Vagina (tissue), 2 donors: Measurements from ENCODE around the gene PNPLA1.

Experiments used
- CTCF ChIP-seq, 3 experiments: fragments of 450-650 bp in 2 of 3; fragments of 200-600 bp in 1 of 3; sonication (generic) in 1 of 3; IDR thresholded peaks; one replicate each; pipeline ENCODE4 v1.5.1; 2017 to 2019; ENCODE audit warnings: antibody characterized with exemption in 3 of 3, mild to moderate bottlenecking in 2 of 3, moderate library complexity in 2 of 3
- POLR2A ChIP-seq, 2 donors: fragments of 450-650 bp; IDR thresholded peaks; one replicate each; pipeline ENCODE4 v1.6.1; 2017; ENCODE audit warnings: antibody characterized with exemption in 2 of 2, mild to moderate bottlenecking in 2 of 2, moderate library complexity in 2 of 2
- POLR2AphosphoS5 ChIP-seq, 2 donors: sonication (generic); formaldehyde crosslinking; IDR thresholded peaks; one replicate each; pipeline ENCODE4 v1.9.0; 2017; ENCODE audit warnings: antibody characterized with exemption in 2 of 2, mild to moderate bottlenecking in 2 of 2, low read depth in 1 of 2; ENCODE audit not compliant: insufficient read depth in 1 of 2

DNA sequence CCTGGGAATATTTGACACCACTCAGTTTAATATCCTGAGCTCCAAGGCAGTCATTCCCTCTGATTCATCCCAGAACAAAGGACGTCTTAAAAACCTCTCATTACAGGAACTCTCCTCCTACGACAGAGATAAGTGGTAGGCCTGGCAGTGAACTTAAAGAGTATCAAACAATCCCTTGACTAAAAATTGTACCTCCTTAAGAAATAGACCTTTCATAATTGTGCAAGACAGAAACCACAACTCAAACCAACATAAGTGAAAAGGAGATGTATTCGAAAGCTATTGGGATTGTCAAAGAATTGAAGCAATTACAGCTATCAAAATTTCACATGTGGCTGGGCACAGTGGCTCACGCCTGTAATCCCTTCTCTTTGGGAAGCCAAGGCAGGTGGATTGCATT lies 86.0 kb downstream of the PNPLA1 start:
- TF ChIP-seq CTCF (IDR thresholded peaks at IDR 0.05) (no peak), POLR2AphosphoS5 (IDR thresholded peaks at IDR 0.05; ENCODE audit: insufficient read depth in 1 of 2, low read depth in 1 of 2) (no peak), POLR2A (IDR thresholded peaks at IDR 0.05) (no peak)
